DND-41 (cell line): Measurements from ENCODE around the gene LRRC8E.

ENCODE experiments used
- EZH2 ChIP-seq: IDR thresholded peaks from 3 replicates; pipeline ENCODE4 v1.6.1; 2012; ENCODE audit warnings: borderline replicate concordance, low read depth, mild to moderate bottlenecking, moderate library complexity, low read length, inconsistent platforms; ENCODE audit not compliant: severe bottlenecking
- TF ChIP-seq, protein P1 (sequence below): IDR thresholded peaks from 2 replicates; pipeline ENCODE4 v1.5.1; 2012; ENCODE audit warnings: borderline replicate concordance, low read length, moderate library complexity, mild to moderate bottlenecking; ENCODE audit not compliant: poor library complexity, severe bottlenecking; ENCODE audit errors: extremely low read depth

DNA sequence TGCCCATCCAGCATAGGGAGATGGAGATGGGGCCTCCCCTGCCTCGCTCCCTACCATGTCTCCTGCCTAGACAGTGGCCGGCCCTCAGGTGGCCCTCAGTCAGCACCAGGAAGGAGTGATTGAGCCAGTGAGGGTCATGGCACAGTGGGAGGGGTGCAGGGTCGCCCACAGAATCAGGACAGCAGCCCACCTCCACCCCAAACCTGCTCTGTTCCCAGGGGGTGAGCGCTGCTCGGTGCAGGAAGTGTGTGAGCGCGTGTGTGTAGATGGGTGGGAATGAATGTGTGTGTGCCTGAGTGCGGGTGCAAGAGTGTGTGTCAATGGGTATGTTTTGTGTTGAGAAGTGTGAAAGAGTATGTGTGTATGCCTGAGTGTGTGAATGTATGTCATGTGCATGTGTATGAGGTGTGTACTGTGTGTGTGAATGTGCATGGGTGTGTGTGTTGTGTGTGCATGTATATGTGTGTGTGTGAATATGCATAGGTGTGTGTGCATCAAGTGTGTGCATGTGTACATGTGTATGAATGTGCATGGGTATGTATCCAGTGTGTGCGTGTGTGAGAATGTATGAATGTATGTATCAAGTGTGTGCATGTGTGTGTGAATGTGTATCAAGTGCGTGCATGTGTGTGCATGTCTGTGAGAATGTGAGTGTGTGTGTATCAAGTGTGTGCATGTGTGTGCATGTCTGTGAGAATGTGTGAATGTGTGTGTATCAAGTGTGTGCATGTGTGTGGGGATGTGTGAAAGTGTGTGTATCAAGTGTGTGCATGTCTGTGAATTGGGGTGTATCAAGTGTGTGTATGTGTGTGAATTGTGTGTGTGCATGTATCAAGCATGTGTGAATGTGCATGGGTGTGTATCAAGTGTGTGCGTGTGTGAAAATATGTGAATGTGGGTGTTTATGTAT, 46.3 kb upstream of the LRRC8E start:
- TF ChIP-seq, protein P1, sequence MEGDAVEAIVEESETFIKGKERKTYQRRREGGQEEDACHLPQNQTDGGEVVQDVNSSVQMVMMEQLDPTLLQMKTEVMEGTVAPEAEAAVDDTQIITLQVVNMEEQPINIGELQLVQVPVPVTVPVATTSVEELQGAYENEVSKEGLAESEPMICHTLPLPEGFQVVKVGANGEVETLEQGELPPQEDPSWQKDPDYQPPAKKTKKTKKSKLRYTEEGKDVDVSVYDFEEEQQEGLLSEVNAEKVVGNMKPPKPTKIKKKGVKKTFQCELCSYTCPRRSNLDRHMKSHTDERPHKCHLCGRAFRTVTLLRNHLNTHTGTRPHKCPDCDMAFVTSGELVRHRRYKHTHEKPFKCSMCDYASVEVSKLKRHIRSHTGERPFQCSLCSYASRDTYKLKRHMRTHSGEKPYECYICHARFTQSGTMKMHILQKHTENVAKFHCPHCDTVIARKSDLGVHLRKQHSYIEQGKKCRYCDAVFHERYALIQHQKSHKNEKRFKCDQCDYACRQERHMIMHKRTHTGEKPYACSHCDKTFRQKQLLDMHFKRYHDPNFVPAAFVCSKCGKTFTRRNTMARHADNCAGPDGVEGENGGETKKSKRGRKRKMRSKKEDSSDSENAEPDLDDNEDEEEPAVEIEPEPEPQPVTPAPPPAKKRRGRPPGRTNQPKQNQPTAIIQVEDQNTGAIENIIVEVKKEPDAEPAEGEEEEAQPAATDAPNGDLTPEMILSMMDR, result no peak
- no peak for TF ChIP-seq EZH2
